Measurements from ENCODE around the gene MAML1. TPM values are rescaled to one million over a fixed set of nuclear protein-coding genes. Genes with fewer than 3 reads are reported as not detected.

Gene MAML1
- total RNA-seq, 1 experiment from 2014 or later = 42.2 TPM

GRCh38 chr5:179764056-179764455 is 31.4 kb downstream of the MAML1 start:
- H3K4me3 Mint-ChIP-seq = no peak overlapping the region
- DNase-seq (ENCODE audit: low spot score) (no peak), ATAC-seq (no peak)
- POLR2A ChIA-PET = no interaction called here
- CTCF ChIA-PET = interaction anchor here (0.7 to 2.8 kb wide), 18 partner anchors 10 to 237 kb away, joined by 3 to 39 read pairs (median 3); partner anchors contain the start of genes LTC4S and MAML1
- peaks cover 28% of the 10 kb centered on the region for H3K36me3 Mint-ChIP-seq
- no peaks in the 10 kb centered on the region for H3K27me3 Mint-ChIP-seq (ENCODE audit: low read depth)
- peak overlapping the region; percentile 81 for H3K27ac Mint-ChIP-seq
- no peaks in the 10 kb centered on the region for H3K9me3 Mint-ChIP-seq
- TF ChIP-seq FOXJ3 (CRISPR knock-in tag; IDR thresholded peaks at IDR 0.05; ENCODE audit: borderline replicate concordance) (no peak), NFATC4 (CRISPR knock-in tag; IDR thresholded peaks at IDR 0.05) (no peak), HMGA2 (CRISPR knock-in tag; IDR thresholded peaks at IDR 0.05) (no peak), ATF1 (CRISPR knock-in tag; IDR thresholded peaks at IDR 0.05) (no peak), AFF4 (CRISPR knock-in tag; IDR thresholded peaks at IDR 0.05; ENCODE audit: borderline replicate concordance) (no peak), ERG (CRISPR knock-in tag; IDR thresholded peaks at IDR 0.05) (no peak), ZMAT4 (CRISPR knock-in tag; IDR thresholded peaks at IDR 0.05) (no peak), ZSCAN18 (CRISPR knock-in tag; IDR thresholded peaks at IDR 0.05) (no peak), ZNF423 (CRISPR knock-in tag; IDR thresholded peaks at IDR 0.05) (no peak), TEAD1 (CRISPR knock-in tag; IDR thresholded peaks at IDR 0.05) (no peak), CREM (CRISPR knock-in tag; IDR thresholded peaks at IDR 0.05) (no peak), PRRX2 (CRISPR knock-in tag; IDR thresholded peaks at IDR 0.05) (no peak), ESRRA (CRISPR knock-in tag; IDR thresholded peaks at IDR 0.05; ENCODE audit: borderline replicate concordance) (no peak)
- peaks cover 41% of the 10 kb centered on the region for H3K4me1 Mint-ChIP-seq

- Mint-ChIP-seq H3K36me3 (peaks cover 37% of the 10 kb centered on the region), H3K9me3 (no peaks in the 10 kb centered on the region), H3K27me3 (ENCODE audit: low read depth) (no peaks in the 10 kb centered on the region), H3K4me1 (peaks cover 28% of the 10 kb centered on the region), H3K27ac (0 out of 2 replicates have a peak overlapping the region, but pooled peaks have one; percentile 38), H3K4me3 (no peak overlapping the region)
- ChIA-PET CTCF (interaction anchor here (1.2 kb wide), 1 partner anchor 209 kb away, joined by 3 read pairs; no protein-coding TSS in a partner anchor), POLR2A (no interaction called here)
- TF ChIP-seq ARID4B (CRISPR knock-in tag; IDR thresholded peaks at IDR 0.05; ENCODE audit: borderline replicate concordance) = no peak
- TF ChIP-seq E2F1 (CRISPR knock-in tag; IDR thresholded peaks at IDR 0.05) = no peak
- TF ChIP-seq AFF4 (CRISPR knock-in tag; IDR thresholded peaks at IDR 0.05; ENCODE audit: borderline replicate concordance) = no peak
- no peak for TF ChIP-seq MYBL2 (CRISPR knock-in tag; IDR thresholded peaks at IDR 0.05)
- TF ChIP-seq CDX4 (CRISPR knock-in tag; IDR thresholded peaks at IDR 0.05; ENCODE audit: borderline replicate concordance) = no peak
- ATAC-seq = no peak
- no peak for DNase-seq (ENCODE audit: low spot score)
Observed at GRCh38 chr5:179765400-179765799, 32.8 kb downstream of the MAML1 start.

Data from WTC11 (cell line).